Activated naive CD4-positive, alpha-beta T cell treated with anti-CD3 and anti-CD28 coated beads, Interleukin-2, amount 50 U/mL, for 24 hours (primary cell): ENCODE measurements around the gene ITM2A.

Experiments used
- H3K27ac Mint-ChIP-seq: one replicate; pipeline ENCODE4 v1.8.0; 2021; ENCODE audit warnings: mild to moderate bottlenecking, mixed read lengths
- H3K27me3 Mint-ChIP-seq: one replicate; pipeline ENCODE4 v1.8.0; 2021; ENCODE audit warnings: mixed read lengths
- H3K36me3 Mint-ChIP-seq: one replicate; pipeline ENCODE4 v1.8.0; 2021; ENCODE audit warnings: mixed read lengths
- H3K4me1 Mint-ChIP-seq: one replicate; pipeline ENCODE4 v1.8.0; 2021; ENCODE audit warnings: mixed read lengths
- H3K4me3 Mint-ChIP-seq: one replicate; pipeline ENCODE4 v1.8.0; 2021; ENCODE audit warnings: mild to moderate bottlenecking, mixed read lengths
- H3K9me3 Mint-ChIP-seq: one replicate; pipeline ENCODE4 v1.8.0; 2021; ENCODE audit warnings: mixed read lengths

The ITM2A gene

GRCh38 chrX:79364306-79364705, 2.8 kb downstream of the ITM2A start:
- H3K4me1 Mint-ChIP-seq, result peaks cover 46% of the 10 kb centered on the region
- H3K9me3 Mint-ChIP-seq, result no peaks in the 10 kb centered on the region

GRCh38 chrX:79361192-79361870, 5.8 kb downstream of the ITM2A start:
- no peaks in the 10 kb centered on the region for H3K9me3 Mint-ChIP-seq
- H3K27me3 Mint-ChIP-seq, result no peaks in the 10 kb centered on the region
- peaks cover 13% of the 10 kb centered on the region for H3K36me3 Mint-ChIP-seq
- H3K27ac Mint-ChIP-seq, result peak overlapping the region; percentile 77
- peaks cover 49% of the 10 kb centered on the region for H3K4me1 Mint-ChIP-seq
- H3K4me3 Mint-ChIP-seq, result peak overlapping the region; percentile 70

More at GRCh38 chrX:79364306-79364705, 2.8 kb downstream of the ITM2A start:
- Mint-ChIP-seq H3K27me3 (no peaks in the 10 kb centered on the region), H3K27ac (peak overlapping the region; percentile 59), H3K4me3 (peak overlapping the region; percentile 78), H3K36me3 (peaks cover 5% of the 10 kb centered on the region)

GRCh38 chrX:79336869-79337815, 30.0 kb downstream of the ITM2A start:
- Mint-ChIP-seq H3K4me1 (peaks cover 34% of the 10 kb centered on the region), H3K27ac (peak overlapping the region; percentile 83), H3K9me3 (no peaks in the 10 kb centered on the region), H3K4me3 (peak overlapping the region; percentile 84), H3K36me3 (peaks cover 3% of the 10 kb centered on the region), H3K27me3 (no peaks in the 10 kb centered on the region)

GRCh38 chrX:79330022-79330421, 37.1 kb downstream of the ITM2A start:
- no peak overlapping the region for H3K27ac Mint-ChIP-seq

GRCh38 chrX:79325263-79325958, 41.7 kb downstream of the ITM2A start:
- Mint-ChIP-seq H3K27ac (peak overlapping the region; percentile 51), H3K36me3 (no peaks in the 10 kb centered on the region), H3K27me3 (no peaks in the 10 kb centered on the region), H3K4me3 (peak overlapping the region; percentile 61), H3K9me3 (no peaks in the 10 kb centered on the region), H3K4me1 (peaks cover 12% of the 10 kb centered on the region)

More at GRCh38 chrX:79330022-79330421, 37.1 kb downstream of the ITM2A start:
- Mint-ChIP-seq H3K36me3 (no peaks in the 10 kb centered on the region), H3K9me3 (no peaks in the 10 kb centered on the region), H3K4me1 (peaks cover 14% of the 10 kb centered on the region), H3K4me3 (no peak overlapping the region), H3K27me3 (no peaks in the 10 kb centered on the region)
